ENCODE measurements around the gene PPP2R2D. TPM values are rescaled to one million over a fixed set of nuclear protein-coding genes. Genes with fewer than 3 reads are reported as not detected.

PPP2R2D gene
- total RNA-seq, 1 experiment from 2014 or later: 33.2 TPM

DNA sequence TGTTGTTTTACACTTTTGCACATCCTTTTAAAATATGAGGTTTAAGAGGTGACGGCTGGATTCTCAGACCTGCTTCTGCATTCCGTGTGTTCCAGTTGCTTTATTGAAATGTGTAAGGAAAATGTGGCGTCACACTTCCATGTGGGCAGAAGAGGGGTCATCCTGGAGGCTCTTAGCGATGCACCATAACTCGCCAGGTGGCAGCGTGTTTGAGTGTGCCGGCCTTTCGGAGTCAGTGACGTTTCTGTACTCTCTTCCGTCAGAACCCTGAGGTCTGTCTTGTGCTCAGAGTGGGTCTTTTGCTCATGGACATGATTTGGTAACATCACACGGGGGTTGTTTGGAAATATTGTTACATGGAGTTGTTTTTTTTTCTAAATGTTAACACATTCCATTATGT is 9.1 kb downstream of the PPP2R2D start:
- no peaks in the 10 kb centered on the region for H3K27me3 Mint-ChIP-seq (ENCODE audit: low read depth)
- ATAC-seq: no peak
- CTCF ChIA-PET: interaction anchor here (1.4 kb wide), 1 partner anchor 24 kb away, joined by 5 read pairs; no protein-coding TSS in a partner anchor
- no peak overlapping the region for H3K4me3 Mint-ChIP-seq
- H3K4me1 Mint-ChIP-seq: peaks cover 40% of the 10 kb centered on the region
- POLR2A ChIA-PET: no interaction called here
- peaks cover 44% of the 10 kb centered on the region for H3K36me3 Mint-ChIP-seq
- H3K27ac Mint-ChIP-seq: no peak overlapping the region
- peaks cover 8% of the 10 kb centered on the region for H3K9me3 Mint-ChIP-seq
- TF ChIP-seq ZMAT4 (CRISPR knock-in tag; IDR thresholded peaks at IDR 0.05) (no peak), ESRRA (CRISPR knock-in tag; IDR thresholded peaks at IDR 0.05; ENCODE audit: borderline replicate concordance) (no peak), CREB1 (CRISPR knock-in tag; IDR thresholded peaks at IDR 0.05) (no peak), ZNF416 (CRISPR knock-in tag; IDR thresholded peaks at IDR 0.05) (no peak), MXD4 (CRISPR knock-in tag; IDR thresholded peaks at IDR 0.05; ENCODE audit: borderline replicate concordance) (no peak), CREM (CRISPR knock-in tag; IDR thresholded peaks at IDR 0.05) (no peak), ZNF512 (CRISPR knock-in tag; IDR thresholded peaks at IDR 0.05; ENCODE audit: borderline replicate concordance) (no peak), EMX1 (CRISPR knock-in tag; IDR thresholded peaks at IDR 0.05) (no peak), GABPB1 (CRISPR knock-in tag; IDR thresholded peaks at IDR 0.05) (no peak), FOXP4 (CRISPR knock-in tag; IDR thresholded peaks at IDR 0.05) (no peak), ZNF138 (CRISPR knock-in tag; conservative IDR thresholded peaks at IDR 0.05) (no peak), E2F1 (CRISPR knock-in tag; IDR thresholded peaks at IDR 0.05) (no peak), RORB (CRISPR knock-in tag; IDR thresholded peaks at IDR 0.05) (no peak), USF2 (CRISPR knock-in tag; IDR thresholded peaks at IDR 0.05) (no peak), ARID4B (CRISPR knock-in tag; IDR thresholded peaks at IDR 0.05; ENCODE audit: borderline replicate concordance) (no peak)
- TF ChIP-seq, protein P1, sequence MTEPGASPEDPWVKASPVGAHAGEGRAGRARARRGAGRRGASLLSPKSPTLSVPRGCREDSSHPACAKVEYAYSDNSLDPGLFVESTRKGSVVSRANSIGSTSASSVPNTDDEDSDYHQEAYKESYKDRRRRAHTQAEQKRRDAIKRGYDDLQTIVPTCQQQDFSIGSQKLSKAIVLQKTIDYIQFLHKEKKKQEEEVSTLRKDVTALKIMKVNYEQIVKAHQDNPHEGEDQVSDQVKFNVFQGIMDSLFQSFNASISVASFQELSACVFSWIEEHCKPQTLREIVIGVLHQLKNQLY (CRISPR knock-in tag; IDR thresholded peaks at IDR 0.05): no peak
- DNase-seq (ENCODE audit: low spot score): no peak

All from WTC11 (cell line).